ENCODE measurements around the gene DTX4. TPM values are rescaled to one million over a fixed set of nuclear protein-coding genes. Genes with fewer than 3 reads are reported as not detected.

Gene DTX4
- total RNA-seq, 1 donor from 2014 or later: 0.20 TPM

DNA sequence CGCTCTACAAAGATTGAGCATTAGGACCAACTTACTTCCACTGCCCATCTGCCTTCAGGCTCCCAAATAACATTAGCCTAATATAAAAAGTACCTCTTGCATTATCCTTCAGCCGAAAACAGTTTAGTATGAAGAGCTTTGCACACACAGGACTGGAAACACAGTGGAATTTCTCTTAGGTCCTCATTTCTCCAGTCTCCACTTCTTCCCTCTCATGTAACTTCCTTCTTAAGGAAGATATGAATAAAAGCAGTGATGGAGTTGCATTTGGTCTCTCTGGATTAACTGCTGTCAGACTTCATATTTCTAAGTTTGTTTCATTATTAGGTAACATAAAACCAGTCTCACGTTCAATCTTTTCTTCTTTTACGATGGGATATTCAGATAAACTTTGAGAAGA lies 46.4 kb downstream of the DTX4 start:
- no peak for DNase-seq (ENCODE audit: low read depth, low spot score)

DNA sequence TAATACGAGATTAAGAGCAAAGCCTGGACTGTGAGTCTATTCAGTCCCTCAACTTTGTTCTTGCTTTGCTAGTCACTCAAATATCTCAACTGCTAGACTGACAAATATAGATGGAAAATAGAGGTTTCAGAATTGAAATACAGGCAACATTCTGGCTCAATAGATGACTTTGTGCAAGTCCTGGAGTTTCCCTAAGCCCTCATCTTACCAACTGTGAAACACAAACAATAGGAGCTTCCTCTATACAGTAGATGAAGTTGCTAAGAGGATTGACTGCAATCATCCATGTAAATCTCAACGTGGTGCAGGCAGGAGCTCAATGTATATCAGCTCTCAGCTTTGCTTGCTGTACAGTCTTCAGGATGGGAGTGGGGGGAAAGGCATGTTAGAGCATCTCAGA lies 47.0 kb downstream of the DTX4 start:
- DNase-seq (ENCODE audit: low read depth, low spot score): no peak

DNA sequence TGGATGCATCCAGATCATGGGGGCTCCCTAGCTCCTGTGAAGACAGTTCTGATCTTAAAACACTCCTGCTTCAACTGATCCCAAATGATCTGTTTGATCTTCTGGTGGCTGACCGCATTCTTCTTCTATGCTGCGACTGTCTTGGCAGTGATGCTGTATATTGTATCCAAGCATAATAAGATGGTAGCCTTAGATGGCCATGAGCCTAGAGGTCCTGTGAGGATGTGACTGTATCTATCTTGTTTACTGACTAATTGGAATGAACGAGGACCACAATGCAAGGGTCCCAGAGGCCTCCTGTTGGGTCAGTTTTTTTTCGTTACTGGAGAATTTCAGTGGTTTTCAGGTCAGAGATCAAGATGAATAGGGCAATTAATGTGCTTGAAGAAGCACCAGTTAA lies 47.9 kb downstream of the DTX4 start:
- DNase-seq (ENCODE audit: low read depth, low spot score): no peak

DNA sequence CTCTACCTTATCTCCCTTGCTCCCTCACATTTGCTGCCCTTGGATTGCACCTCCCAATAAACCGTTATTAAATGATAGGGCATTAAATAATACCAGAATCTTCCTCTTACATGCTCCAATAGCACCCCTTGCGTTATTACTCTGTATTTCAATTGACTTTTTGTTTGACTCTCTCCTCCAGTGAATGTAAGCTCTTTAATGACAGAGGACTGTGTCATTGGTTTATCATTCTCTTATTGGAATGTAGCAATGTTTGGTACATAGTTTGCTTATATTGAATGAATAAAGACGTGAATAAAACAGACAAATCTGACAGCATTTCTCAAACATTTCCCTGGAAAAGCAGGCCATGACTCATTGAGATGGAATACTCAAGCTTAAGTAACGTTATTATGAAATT lies 49.5 kb downstream of the DTX4 start:
- no peak for DNase-seq (ENCODE audit: low read depth, low spot score)

DNA sequence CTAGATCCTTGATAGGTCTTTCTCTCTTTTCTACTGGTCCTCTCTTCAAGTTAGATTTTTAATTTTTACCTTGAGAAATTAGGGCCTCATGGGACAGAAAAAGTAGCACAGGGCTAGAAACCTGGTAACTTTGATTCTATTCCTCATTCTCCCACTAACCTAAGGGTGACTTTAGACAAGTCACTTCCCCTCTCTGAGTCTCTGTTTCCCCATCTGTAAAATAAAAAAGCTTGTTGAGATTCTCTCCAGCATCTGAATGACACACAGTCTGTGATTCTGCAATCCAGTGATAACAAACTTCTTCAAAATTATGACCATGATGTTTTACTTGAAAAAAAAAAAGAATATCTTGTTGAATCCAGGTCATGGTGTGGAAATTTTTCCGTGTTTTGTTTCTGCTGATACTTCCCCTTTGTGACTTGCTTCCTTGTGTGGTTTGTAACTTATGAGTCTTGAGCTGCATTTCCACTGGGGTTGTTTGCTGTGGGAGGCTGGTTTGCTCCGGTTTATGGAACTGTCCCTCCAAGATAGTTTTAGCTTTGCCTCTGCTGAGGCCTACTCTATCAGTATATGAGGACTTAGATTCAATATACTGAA lies 50.6 kb downstream of the DTX4 start:
- DNase-seq (ENCODE audit: low read depth, low spot score): no peak

DNA sequence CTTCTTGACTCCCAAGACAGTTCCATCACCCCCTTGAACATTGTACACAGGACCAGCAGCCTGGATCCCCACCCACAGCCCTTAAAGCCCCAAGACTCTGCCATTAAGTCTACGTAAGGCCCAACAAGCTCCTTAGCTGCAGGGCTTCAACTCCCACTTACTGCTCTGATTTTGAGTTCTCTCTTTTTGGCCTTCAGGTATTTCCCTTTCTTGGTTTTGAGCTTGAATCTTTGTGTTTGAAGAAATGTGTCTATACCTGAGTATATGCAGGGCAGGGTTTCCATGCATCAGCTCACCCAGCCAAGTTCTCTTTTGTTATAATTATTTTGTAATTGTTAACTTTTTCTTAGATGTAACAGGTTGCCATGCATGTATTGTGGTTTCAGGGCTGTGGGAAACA lies 51.2 kb downstream of the DTX4 start:
- DNase-seq (ENCODE audit: low read depth, low spot score): no peak

DNA sequence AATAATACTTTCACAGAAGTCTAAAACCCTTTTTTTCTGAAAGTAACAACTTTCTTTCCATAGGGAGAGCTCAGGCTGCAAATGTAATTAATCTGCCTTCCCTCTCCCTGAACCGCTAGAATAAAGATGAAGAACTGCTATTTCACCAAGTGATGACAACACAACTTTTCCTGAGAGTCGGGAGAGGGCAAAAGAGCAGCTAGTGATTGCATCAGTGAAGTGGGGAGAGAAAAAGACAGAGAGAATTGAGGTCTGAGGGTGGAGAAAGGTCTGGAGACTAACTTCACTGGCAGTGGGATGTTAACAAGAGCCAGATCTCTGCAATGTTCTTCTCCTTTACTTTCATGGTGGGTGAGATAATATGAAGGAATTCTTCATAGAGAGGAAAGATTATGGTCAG lies 51.7 kb downstream of the DTX4 start:
- no peak for DNase-seq (ENCODE audit: low read depth, low spot score)

DNA sequence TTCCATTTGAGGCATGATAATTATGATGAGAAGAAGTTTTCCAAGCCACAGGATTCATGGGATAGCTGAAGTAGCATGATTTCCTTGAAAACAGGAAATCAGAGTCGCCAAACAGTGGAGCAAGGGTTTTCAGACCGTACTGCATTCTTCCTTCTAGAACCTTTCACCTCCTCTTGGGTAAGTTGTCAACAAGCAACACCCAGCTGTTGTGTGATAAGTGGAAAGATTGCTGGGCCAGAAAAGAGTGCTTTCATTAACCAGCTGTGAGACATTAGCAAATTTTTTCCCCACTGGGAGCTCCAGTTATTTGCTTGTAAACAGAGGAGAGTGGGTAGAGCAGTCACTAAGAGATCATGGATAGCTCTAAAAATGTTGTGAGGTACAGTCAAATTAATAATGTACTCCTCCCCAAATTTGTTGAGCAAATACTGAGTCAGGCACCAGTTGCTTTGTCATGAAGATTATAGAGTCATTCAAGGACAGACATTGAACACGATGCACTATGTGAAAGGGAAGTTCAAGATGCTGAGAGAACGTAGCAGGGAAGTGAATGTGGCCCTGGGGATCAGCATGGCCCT lies 52.5 kb downstream of the DTX4 start:
- DNase-seq (ENCODE audit: low read depth, low spot score): peak; percentile 37

DNA sequence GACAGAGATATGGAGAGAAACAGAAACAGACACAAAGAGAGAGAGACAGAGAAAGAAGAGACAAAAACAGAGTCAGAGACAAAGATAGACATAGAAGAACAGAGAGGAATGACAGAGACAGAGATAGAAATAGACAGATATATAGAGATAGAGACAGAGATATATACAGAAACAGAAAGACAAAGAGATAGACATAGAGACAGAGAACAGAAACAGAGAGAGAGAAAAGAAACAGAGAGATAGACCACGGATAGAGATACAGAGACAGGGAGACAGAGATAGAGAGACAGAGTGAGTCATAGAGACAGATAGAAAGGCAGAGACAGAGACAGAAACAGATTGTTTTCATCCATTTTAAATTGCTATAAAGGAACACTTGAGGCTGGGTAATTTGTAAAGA lies 53.1 kb downstream of the DTX4 start:
- DNase-seq (ENCODE audit: low read depth, low spot score): no peak

DNA sequence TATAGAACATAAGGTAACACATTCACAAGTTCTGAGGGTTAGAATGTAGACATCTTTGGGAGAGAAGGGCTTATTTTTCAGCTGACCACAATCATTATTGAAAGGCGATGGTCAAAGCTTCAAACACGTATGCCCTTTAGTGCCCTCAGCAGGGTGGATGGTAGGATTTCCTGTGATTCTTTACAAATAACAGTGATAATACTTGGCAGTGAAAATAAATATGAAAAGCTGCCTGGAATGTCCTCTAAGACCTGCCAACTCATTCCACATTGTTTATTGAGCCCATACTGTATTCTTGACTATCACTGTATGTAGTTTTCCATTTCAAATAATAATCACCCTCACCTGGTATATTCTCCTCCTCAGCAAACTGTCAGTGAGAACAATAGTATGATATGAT lies 54.5 kb downstream of the DTX4 start:
- peak; percentile 41 for DNase-seq (ENCODE audit: low read depth, low spot score)

DNA sequence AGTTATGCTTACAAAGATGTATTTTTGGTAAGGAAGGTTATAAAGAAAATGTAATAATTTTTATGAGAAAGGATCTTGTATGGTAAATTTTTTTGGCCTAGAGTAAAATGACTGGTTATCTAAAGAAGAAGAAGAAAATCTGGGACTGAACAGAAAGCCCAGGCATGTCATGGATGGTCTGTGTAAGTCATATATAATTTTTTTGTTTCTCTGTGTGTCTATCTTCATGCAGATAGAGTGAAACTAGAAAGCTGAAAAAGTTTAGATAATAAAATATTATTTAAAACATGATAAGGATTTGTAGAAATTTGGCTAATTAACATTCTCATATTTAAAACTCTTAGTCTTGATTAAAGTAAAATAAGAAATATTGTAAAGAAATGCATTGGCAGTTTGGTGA lies 68.4 kb downstream of the DTX4 start:
- no peak for DNase-seq (ENCODE audit: low read depth, low spot score)

DNA sequence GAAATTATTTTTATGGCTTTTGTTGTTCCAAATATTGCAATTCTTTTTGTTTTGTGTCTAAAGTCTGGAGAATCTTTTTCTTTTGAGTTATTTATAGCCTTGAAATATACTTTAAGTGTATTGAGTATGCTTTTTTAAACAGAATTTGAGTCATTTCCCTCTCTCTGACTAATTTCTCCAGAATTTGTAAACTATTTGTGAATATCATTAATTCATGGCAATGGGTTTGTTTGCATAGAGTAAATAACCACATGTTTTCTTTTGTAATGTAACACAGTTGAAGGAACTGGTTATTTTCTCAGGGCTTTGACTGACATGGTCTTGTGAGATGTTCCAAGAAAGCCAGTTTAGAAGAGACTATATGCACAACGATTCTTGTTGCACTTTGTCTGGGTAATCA lies 71.7 kb downstream of the DTX4 start:
- DNase-seq (ENCODE audit: low read depth, low spot score): no peak

DNA sequence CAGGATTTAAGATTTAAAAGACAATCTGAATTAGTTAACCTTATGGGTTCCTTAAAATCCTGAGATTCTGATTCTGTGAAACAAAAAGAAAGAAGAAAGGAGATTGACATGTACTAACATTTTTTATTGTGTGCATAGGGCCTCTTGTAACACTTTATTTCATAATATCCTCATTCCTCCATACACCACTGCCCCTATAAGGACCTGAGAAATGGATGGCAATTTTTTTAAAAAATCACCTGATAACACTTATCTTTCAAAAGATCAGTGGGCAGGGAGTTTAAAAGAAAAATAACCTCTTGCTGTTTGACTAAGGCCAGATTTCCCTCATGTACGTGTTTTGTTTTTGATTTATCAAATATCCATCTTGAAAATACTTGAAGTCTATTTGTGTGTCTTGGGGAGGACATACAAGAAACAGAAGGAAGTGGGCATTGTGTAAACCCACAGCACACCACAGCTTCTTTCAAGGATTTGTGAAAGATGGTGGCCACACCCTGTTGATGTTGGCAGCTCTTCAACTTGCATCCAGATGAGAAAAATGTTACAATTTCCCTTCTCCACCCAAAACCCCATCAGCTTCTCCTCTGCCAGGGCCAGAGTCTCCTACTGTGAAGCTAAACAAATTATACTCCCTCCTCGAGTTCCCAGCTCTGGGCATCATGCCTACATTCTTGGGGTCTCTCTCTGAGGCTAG lies 75.7 kb downstream of the DTX4 start:
- no peak for DNase-seq (ENCODE audit: low read depth, low spot score)

DNA sequence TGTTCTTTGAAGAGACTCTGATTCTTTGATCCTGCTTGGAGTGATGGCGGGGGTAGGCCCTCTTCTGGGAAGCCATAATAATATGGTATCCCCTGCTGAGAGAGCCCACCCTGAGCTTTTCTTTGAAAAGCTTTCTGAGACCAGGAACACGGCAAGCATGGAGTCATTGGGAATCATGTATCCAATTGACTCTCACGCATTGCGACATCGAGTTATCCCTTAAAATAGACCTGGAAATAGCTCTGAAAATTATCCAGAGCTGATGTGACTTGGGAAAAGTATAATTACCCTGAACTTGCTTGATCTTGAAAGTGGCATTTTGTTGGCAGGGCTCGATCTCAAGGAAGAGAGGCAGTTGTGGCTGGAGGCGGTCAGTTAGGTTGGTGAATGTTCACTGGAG lies 77.6 kb downstream of the DTX4 start:
- DNase-seq (ENCODE audit: low read depth, low spot score): no peak

DNA sequence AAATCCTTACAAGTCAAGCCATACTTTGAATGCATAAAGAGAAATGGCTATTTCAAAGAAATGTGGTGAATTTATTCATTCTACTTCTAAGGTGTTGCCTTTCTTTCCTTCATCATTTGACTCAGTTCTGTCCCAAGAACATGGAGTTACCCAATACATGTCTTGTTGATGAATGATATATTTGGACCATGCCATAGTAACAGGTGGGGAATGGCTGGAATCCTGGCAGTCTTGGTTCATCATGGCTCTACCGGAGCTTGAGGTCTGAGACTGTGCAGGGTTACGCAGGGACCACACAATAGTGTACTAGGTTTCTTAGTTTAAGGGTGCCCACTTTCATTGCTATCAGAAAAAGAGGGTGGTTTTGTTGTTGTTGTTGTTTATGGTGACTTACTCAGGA lies 81.1 kb downstream of the DTX4 start:
- no peak for DNase-seq (ENCODE audit: low read depth, low spot score)

DNA sequence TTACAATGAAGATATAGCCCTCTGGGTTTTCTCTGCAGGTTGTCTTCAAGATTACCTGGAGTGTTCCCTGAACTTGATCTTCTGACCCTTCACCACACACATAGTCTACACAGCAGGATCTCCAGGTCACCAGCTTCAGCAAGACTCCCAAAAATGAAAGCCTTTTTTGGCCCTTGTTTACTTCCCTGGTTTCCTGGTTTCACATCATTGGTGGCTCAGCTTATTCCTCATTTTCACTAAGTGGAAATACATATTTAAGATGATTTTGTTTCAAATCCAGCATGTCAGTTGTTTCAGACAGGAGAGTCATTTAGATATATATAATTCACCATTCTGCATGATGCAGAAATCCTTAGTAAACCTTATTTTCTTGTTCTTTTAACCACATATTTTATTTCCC lies 82.4 kb downstream of the DTX4 start:
- no peak for DNase-seq (ENCODE audit: low read depth, low spot score)

DNA sequence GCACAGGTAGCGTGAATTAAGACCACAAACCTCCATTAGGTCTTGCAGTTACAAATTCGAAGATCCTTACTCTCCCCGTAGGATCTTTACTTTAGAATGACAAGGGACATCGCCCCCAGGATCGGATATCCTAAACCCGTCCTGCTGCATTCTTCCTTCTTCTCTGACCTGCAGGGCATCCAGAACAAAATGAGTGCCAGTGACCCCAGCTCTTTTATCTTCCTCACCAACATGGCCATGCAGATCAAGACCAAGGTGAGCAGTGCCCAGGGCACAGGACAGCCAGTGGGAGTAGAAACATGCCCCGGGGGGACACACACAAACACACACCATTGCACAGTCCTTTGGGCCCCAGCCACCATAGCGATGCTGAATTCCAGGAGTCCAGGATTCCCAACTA lies 83.3 kb downstream of the DTX4 start:
- DNase-seq (ENCODE audit: low read depth, low spot score): no peak

Other genes with a start within 250 kb of the DTX4 start
- not detected in 2 replicates for gene GLYATL1, start 232.6 kb upstream of the DTX4 start, total RNA-seq
- not detected in 2 replicates for gene GLYATL1B, start 85.8 kb upstream of the DTX4 start, total RNA-seq
- gene FAM111B, start 64.9 kb upstream of the DTX4 start, total RNA-seq: 18.0 and 30.9 TPM in 2 replicates
- gene FAM111A, start 29.3 kb upstream of the DTX4 start, total RNA-seq: 42.2 and 106 TPM in 2 replicates
- gene MPEG1, start 40.8 kb downstream of the DTX4 start, total RNA-seq: not detected in 2 replicates
- gene OR5AN1, start 186.8 kb downstream of the DTX4 start, total RNA-seq: not detected in 2 replicates

All from pulmonary artery endothelial cell (primary cell).